ACC112 (cell line): ENCODE measurements around the gene MARCHF4.

Source experiments
- H2AFZ ChIP-seq: fragments of 200-600 bp; sonication (generic); one replicate; pipeline ENCODE4 v1.6.0; 2017; ENCODE audit warnings: antibody characterized with exemption, low read length; ENCODE audit not compliant: unreplicated experiment
- H3K27ac ChIP-seq: fragments of 200-600 bp; sonication (generic); 2 replicates; pipeline ENCODE4 v1.5.1; 2014; ENCODE audit warnings: low read depth, mild to moderate bottlenecking, antibody characterized with exemption, low read length, moderate library complexity
- H3K27me3 ChIP-seq: fragments of 200-600 bp; sonication (generic); 2 replicates; pipeline ENCODE4 v1.6.1; 2014; ENCODE audit warnings: mild to moderate bottlenecking, antibody characterized with exemption, low read length, moderate library complexity, mixed read lengths; ENCODE audit not compliant: insufficient read depth
- H3K36me3 ChIP-seq: fragments of 200-600 bp; sonication (generic); 2 replicates; pipeline ENCODE4 v1.6.1; 2016; ENCODE audit warnings: mild to moderate bottlenecking, antibody characterized with exemption, low read length, moderate library complexity, mixed read lengths; ENCODE audit not compliant: insufficient read depth
- H3K4me1 ChIP-seq: fragments of 200-600 bp; sonication (generic); one replicate; pipeline ENCODE4 v1.6.1; 2016; ENCODE audit warnings: low read length, mixed read lengths; ENCODE audit not compliant: insufficient read depth, unreplicated experiment, control insufficient read depth
- H3K4me3 ChIP-seq: fragments of 200-600 bp; sonication (generic); 2 replicates; pipeline ENCODE4 v1.5.1; 2014; ENCODE audit warnings: mild to moderate bottlenecking, low read depth, low read length
- H3K79me2 ChIP-seq: fragments of 200-600 bp; sonication (generic); one replicate; pipeline ENCODE4 v1.6.0; 2016; ENCODE audit warnings: low read length; ENCODE audit not compliant: control insufficient read depth, unreplicated experiment, insufficient read depth

The MARCHF4 gene

GRCh38 chr2:216369821-216370220 lies 2.5 kb downstream of the MARCHF4 start:
- Histone ChIP-seq H2AFZ (no peak overlapping the region), H3K4me3 (peak overlapping the region; percentile 87), H3K27me3 (no peaks in the 10 kb centered on the region), H3K27ac (no peak overlapping the region), H3K4me1 (peaks cover 43% of the 10 kb centered on the region), H3K79me2 (peaks cover 60% of the 10 kb centered on the region), H3K36me3 (no peaks in the 10 kb centered on the region)

- H3K36me3 ChIP-seq: no peaks in the 10 kb centered on the region
- peaks cover 49% of the 10 kb centered on the region for H3K4me1 ChIP-seq
- no peak overlapping the region for H2AFZ ChIP-seq
- no peaks in the 10 kb centered on the region for H3K27me3 ChIP-seq
- H3K27ac ChIP-seq: no peak overlapping the region
- no peak overlapping the region for H3K4me3 ChIP-seq
- peaks cover 79% of the 10 kb centered on the region for H3K79me2 ChIP-seq
Observed at GRCh38 chr2:216366777-216367471, 5.4 kb downstream of the MARCHF4 start.

GRCh38 chr2:216365518-216365917 lies 6.8 kb downstream of the MARCHF4 start:
- no peak overlapping the region for H3K4me3 ChIP-seq
- H2AFZ ChIP-seq: no peak overlapping the region
- no peak overlapping the region for H3K27ac ChIP-seq
- H3K4me1 ChIP-seq: peaks cover 49% of the 10 kb centered on the region
- H3K79me2 ChIP-seq: peaks cover 74% of the 10 kb centered on the region
- H3K36me3 ChIP-seq: no peaks in the 10 kb centered on the region
- H3K27me3 ChIP-seq: no peaks in the 10 kb centered on the region

- H3K27me3 ChIP-seq: no peaks in the 10 kb centered on the region
- no peak overlapping the region for H3K4me3 ChIP-seq
- no peak overlapping the region for H3K27ac ChIP-seq
- H3K79me2 ChIP-seq: peaks cover 51% of the 10 kb centered on the region
- H3K36me3 ChIP-seq: no peaks in the 10 kb centered on the region; the same call in 1 of the 2 replicates
- no peak overlapping the region for H2AFZ ChIP-seq
- peaks cover 26% of the 10 kb centered on the region for H3K4me1 ChIP-seq
Observed at GRCh38 chr2:216363221-216363620, 9.1 kb downstream of the MARCHF4 start.

GRCh38 chr2:216362730-216363129 lies 9.6 kb downstream of the MARCHF4 start:
- peaks cover 47% of the 10 kb centered on the region for H3K79me2 ChIP-seq
- no peak overlapping the region for H3K4me3 ChIP-seq
- no peaks in the 10 kb centered on the region for H3K27me3 ChIP-seq
- no peak overlapping the region for H2AFZ ChIP-seq
- H3K27ac ChIP-seq: no peak overlapping the region
- no peaks in the 10 kb centered on the region; the same call in 1 of the 2 replicates for H3K36me3 ChIP-seq
- peaks cover 21% of the 10 kb centered on the region for H3K4me1 ChIP-seq

- Histone ChIP-seq H3K27ac (no peak overlapping the region), H3K4me1 (peaks cover 14% of the 10 kb centered on the region), H3K79me2 (peaks cover 18% of the 10 kb centered on the region), H3K36me3 (no peaks in the 10 kb centered on the region; the same call in 1 of the 2 replicates), H3K4me3 (no peak overlapping the region), H3K27me3 (no peaks in the 10 kb centered on the region), H2AFZ (no peak overlapping the region)
Observed at GRCh38 chr2:216355711-216356110, 16.6 kb downstream of the MARCHF4 start.

- H2AFZ ChIP-seq: no peak overlapping the region
- H3K36me3 ChIP-seq: no peaks in the 10 kb centered on the region; the same call in 1 of the 2 replicates
- H3K79me2 ChIP-seq: peaks cover 30% of the 10 kb centered on the region
- H3K27me3 ChIP-seq: no peaks in the 10 kb centered on the region
- no peak overlapping the region for H3K27ac ChIP-seq
- no peak overlapping the region for H3K4me3 ChIP-seq
- H3K4me1 ChIP-seq: peaks cover 28% of the 10 kb centered on the region
Observed at GRCh38 chr2:216354306-216354705, 18.0 kb downstream of the MARCHF4 start.

- no peak overlapping the region for H3K27ac ChIP-seq
Observed at GRCh38 chr2:216352653-216353270, 19.5 kb downstream of the MARCHF4 start.

GRCh38 chr2:216351172-216351925 lies 20.9 kb downstream of the MARCHF4 start:
- Histone ChIP-seq H3K27me3 (no peaks in the 10 kb centered on the region), H3K79me2 (peaks cover 32% of the 10 kb centered on the region), H2AFZ (no peak overlapping the region), H3K4me3 (no peak overlapping the region), H3K27ac (peak overlapping the region; percentile 17; the same call in 1 of the 2 replicates), H3K36me3 (no peaks in the 10 kb centered on the region), H3K4me1 (peaks cover 36% of the 10 kb centered on the region)

More at GRCh38 chr2:216352653-216353270, 19.5 kb downstream of the MARCHF4 start:
- Histone ChIP-seq H2AFZ (no peak overlapping the region), H3K4me1 (peaks cover 36% of the 10 kb centered on the region), H3K27me3 (no peaks in the 10 kb centered on the region), H3K79me2 (peaks cover 32% of the 10 kb centered on the region), H3K36me3 (no peaks in the 10 kb centered on the region), H3K4me3 (no peak overlapping the region)

GRCh38 chr2:216350214-216350791 lies 22.0 kb downstream of the MARCHF4 start:
- H3K27ac ChIP-seq: no peak overlapping the region
- H3K36me3 ChIP-seq: no peaks in the 10 kb centered on the region
- no peaks in the 10 kb centered on the region for H3K27me3 ChIP-seq
- H2AFZ ChIP-seq: no peak overlapping the region
- no peak overlapping the region for H3K4me3 ChIP-seq
- H3K79me2 ChIP-seq: peaks cover 32% of the 10 kb centered on the region
- peaks cover 43% of the 10 kb centered on the region for H3K4me1 ChIP-seq
